PC-3 (cell line): Measurements from ENCODE around the gene SHC4. TPM values are rescaled to one million over a fixed set of nuclear protein-coding genes. Genes with fewer than 3 reads are reported as not detected.

Experiments
- ATAC-seq: fragments of 200-7000 bp; cut with Tn5 transposase; 2 replicates; pipeline ENCODE4 v1.9.1; 2020; ENCODE audit warnings: mild to moderate bottlenecking, moderate library complexity
- BruUV-seq: library from RNA; stranded (reverse); fragments of 400-500 nt; replicated peaks from 2 replicates; lab custom pipeline; 2021; lab: Mats Ljungman, UMichigan
- CTCF ChIA-PET: fragments of 300-600 bp; sonication (Branson Sonifier 250); formaldehyde crosslinking; loops from one replicate; lab custom pipeline; 2022; ENCODE audit warnings: antibody characterized with exemption; lab: Charles Lee
- POLR2A ChIA-PET: fragments of 300-600 bp; sonication (Branson Sonifier 250); formaldehyde crosslinking; loops from one replicate; lab custom pipeline; 2022; ENCODE audit warnings: antibody characterized with exemption; ENCODE audit not compliant: unreplicated experiment; lab: Charles Lee
- DNase-seq: peaks from one replicate; pipeline ENCODE4 v3.0.0-alpha.2; 2015
- H2AFZ ChIP-seq: fragments of 300-600 bp; sonication (generic); 2 replicates; pipeline ENCODE4 v1.6.0; 2016; ENCODE audit warnings: antibody characterized with exemption, low read length
- H3F3A ChIP-seq: fragments of 300-600 bp; sonication (generic); one replicate; pipeline ENCODE4 v1.6.0; 2017; ENCODE audit warnings: antibody characterized with exemption, low read length, control low read depth, mild to moderate bottlenecking; ENCODE audit not compliant: unreplicated experiment
- H3K27ac ChIP-seq: fragments of 300-600 bp; sonication (generic); 2 replicates; pipeline ENCODE4 v1.5.1; 2016; ENCODE audit warnings: mild to moderate bottlenecking, low read length
- H3K27me3 ChIP-seq: fragments of 300-600 bp; sonication (generic); 2 replicates; pipeline ENCODE4 v1.6.1; 2016; ENCODE audit warnings: low read length, mixed read lengths
- H3K36me3 ChIP-seq: fragments of 300-600 bp; sonication (generic); 2 replicates; pipeline ENCODE4 v1.6.1; 2016; ENCODE audit warnings: low read depth, mixed run types, low read length, mixed read lengths
- H3K4me1 ChIP-seq: fragments of 300-600 bp; sonication (generic); 2 replicates; pipeline ENCODE4 v1.5.1; 2016; ENCODE audit warnings: low read length; ENCODE audit not compliant: insufficient read depth
- H3K4me2 ChIP-seq: fragments of 300-600 bp; sonication (generic); 2 replicates; pipeline ENCODE4 v1.6.0; 2016; ENCODE audit warnings: low read length
- H3K4me3 ChIP-seq: fragments of 300-600 bp; sonication (generic); 2 replicates; pipeline ENCODE4 v1.5.1; 2016; ENCODE audit warnings: mild to moderate bottlenecking, low read length, mixed read lengths
- H3K79me2 ChIP-seq: fragments of 300-600 bp; sonication (generic); 2 replicates; pipeline ENCODE4 v1.6.1; 2017; ENCODE audit warnings: low read length, mixed read lengths
- H3K9ac ChIP-seq: fragments of 300-600 bp; sonication (generic); 2 replicates; pipeline ENCODE4 v1.6.0; 2016; ENCODE audit warnings: mild to moderate bottlenecking, low read length
- H3K9me2 ChIP-seq: fragments of 300-600 bp; sonication (generic); replicated peaks from 2 replicates; pipeline ENCODE4 v1.6.1; 2016; ENCODE audit warnings: mixed run types, low read length, mixed read lengths
- H3K9me3 ChIP-seq: fragments of 300-600 bp; sonication (generic); 2 replicates; pipeline ENCODE4 v1.6.1; 2016; ENCODE audit warnings: low read length, mixed read lengths
- H4K20me1 ChIP-seq: fragments of 300-600 bp; sonication (generic); 2 replicates; pipeline ENCODE4 v1.6.1; 2016; ENCODE audit warnings: low read length, mixed read lengths
- CTCF ChIP-seq: fragments of 300-600 bp; sonication (generic); conservative IDR thresholded peaks from 2 replicates; pipeline ENCODE4 v1.5.1; 2017; ENCODE audit warnings: antibody characterized with exemption, low read depth, mild to moderate bottlenecking, low read length
- EZH2 ChIP-seq: fragments of 300-600 bp; sonication (generic); IDR thresholded peaks from one replicate; pipeline ENCODE4 v1.6.1; 2017; ENCODE audit warnings: antibody characterized with exemption, mild to moderate bottlenecking, low read length; ENCODE audit not compliant: unreplicated experiment
- EZH2phosphoT487 ChIP-seq: fragments of 300-600 bp; sonication (generic); IDR thresholded peaks from 2 replicates; pipeline ENCODE4 v1.6.1; 2018; ENCODE audit warnings: mild to moderate bottlenecking, antibody characterized with exemption, low read length, borderline replicate concordance
- intact Hi-C: fragments of 100-400 bp; cut with micrococcal nuclease; formaldehyde crosslinking; loops from 2 replicates; pipeline ENCODE4 v1.9.0; 2023
- total RNA-seq: library from RNA; depleted of rRNA; stranded (reverse); fragments of >200 nt; gene quantifications from 2 replicates; pipeline ENCODE4 v1.2.3, GENCODE V29; 2014

SHC4 gene
- total RNA-seq, 1 experiment from 2014 or later: 2.4 TPM

DNA sequence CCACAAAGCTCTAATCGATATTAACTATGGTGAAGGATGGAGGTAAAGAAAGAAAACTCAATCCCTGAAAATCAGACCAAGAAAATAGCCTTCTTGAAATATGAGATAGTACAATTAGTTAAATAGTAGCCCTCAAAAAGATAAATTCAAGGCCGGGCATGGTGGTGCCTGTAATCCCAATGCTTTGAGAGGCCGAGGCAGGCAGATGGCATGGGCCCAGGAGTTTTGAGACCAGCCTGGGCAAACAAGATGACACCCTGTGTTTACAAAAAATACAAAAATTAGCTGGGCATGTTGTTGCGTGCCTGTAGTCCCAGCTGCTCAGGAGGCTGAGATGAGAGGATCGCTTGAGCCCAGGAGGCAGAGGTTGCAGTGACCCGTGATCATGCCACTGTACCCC is 121.2 kb downstream of the SHC4 start:
- BruUV-seq: no TSS peak
- Histone ChIP-seq H3K36me3 (no peaks in the 10 kb centered on the region), H3K9me3 (no peaks in the 10 kb centered on the region), H3K4me3 (no peak overlapping the region), H3K4me1 (no peaks in the 10 kb centered on the region), H3K79me2 (no peaks in the 10 kb centered on the region), H2AFZ (no peak overlapping the region), H3K27ac (no peak overlapping the region), H3K9ac (no peak overlapping the region), H3K9me2 (no peaks in the 10 kb centered on the region), H4K20me1 (no peaks in the 10 kb centered on the region), H3F3A (no peaks in the 10 kb centered on the region), H3K4me2 (no peak overlapping the region), H3K27me3 (no peaks in the 10 kb centered on the region)
- DNase-seq (no peak), ATAC-seq (no peak)
- no peak for TF ChIP-seq CTCF
- TF ChIP-seq EZH2: no peak
- TF ChIP-seq EZH2phosphoT487: no peak
- POLR2A ChIA-PET: no interaction called here
- intact Hi-C loops: no loop called here
- CTCF ChIA-PET: no interaction called here

GRCh38 chr15:48834756-48835155 is 129.0 kb downstream of the SHC4 start:
- Histone ChIP-seq H3K9ac (no peak overlapping the region), H3K79me2 (no peaks in the 10 kb centered on the region), H3K4me1 (no peaks in the 10 kb centered on the region), H4K20me1 (no peaks in the 10 kb centered on the region), H3K4me2 (no peak overlapping the region), H3K27ac (no peak overlapping the region), H3K9me3 (no peaks in the 10 kb centered on the region), H3K4me3 (no peak overlapping the region), H3K27me3 (no peaks in the 10 kb centered on the region), H2AFZ (no peak overlapping the region), H3K36me3 (no peaks in the 10 kb centered on the region), H3F3A (no peaks in the 10 kb centered on the region), H3K9me2 (no peaks in the 10 kb centered on the region)
- no peak for DNase-seq
- ChIA-PET CTCF (no interaction called here), POLR2A (no interaction called here)
- TF ChIP-seq CTCF (no peak), EZH2 (no peak), EZH2phosphoT487 (no peak)
- intact Hi-C loops: no loop called here
- BruUV-seq: no TSS peak
- ATAC-seq: no peak

GRCh38 chr15:48833526-48834239 is 130.0 kb downstream of the SHC4 start:
- no peak overlapping the region for H3K27ac ChIP-seq
- H3K4me1 ChIP-seq: no peaks in the 10 kb centered on the region
- H3F3A ChIP-seq: no peaks in the 10 kb centered on the region
- H3K79me2 ChIP-seq: no peaks in the 10 kb centered on the region
- H3K36me3 ChIP-seq: no peaks in the 10 kb centered on the region
- ChIA-PET CTCF (no interaction called here), POLR2A (no interaction called here)
- BruUV-seq: no TSS peak
- H3K9me3 ChIP-seq: no peaks in the 10 kb centered on the region
- no peak overlapping the region for H2AFZ ChIP-seq
- no peak for TF ChIP-seq EZH2
- TF ChIP-seq EZH2phosphoT487: no peak
- no peak for TF ChIP-seq CTCF
- no peak for DNase-seq
- no peaks in the 10 kb centered on the region for H3K27me3 ChIP-seq
- H4K20me1 ChIP-seq: no peaks in the 10 kb centered on the region
- ATAC-seq: no peak
- intact Hi-C loops: no loop called here
- no peaks in the 10 kb centered on the region for H3K9me2 ChIP-seq
- no peak overlapping the region for H3K4me2 ChIP-seq
- no peak overlapping the region for H3K9ac ChIP-seq
- no peak overlapping the region for H3K4me3 ChIP-seq
